ENCODE measurements around the gene NEU4. TPM values are rescaled to one million over a fixed set of nuclear protein-coding genes. Genes with fewer than 3 reads are reported as not detected.

NEU4 gene
- total and polyA plus RNA-seq, 8 donors, result 0.31 to 0.42 TPM; not detected in 6

GRCh38 chr2:241864168-241864849, 55.3 kb downstream of the NEU4 start:
- H3K27me3 ChIP-seq, result peaks cover 0 to 5% (median 0%) of the 10 kb centered on the region in 4 donors
- ATAC-seq (no peak), DNase-seq (no peak), FAIRE-seq (no peak)
- H3K9me3 ChIP-seq, result no peaks in the 10 kb centered on the region
- intact Hi-C loops (cut with DNase I), result no loop called here
- 86 to 89% methylated on average over 2 of the region's 2 CpGs for WGBS, 2 donors
- H3K36me3 ChIP-seq, result no peaks in the 10 kb centered on the region
- no peak for TF ChIP-seq CTCF (IDR thresholded peaks at IDR 0.05)
- no peak overlapping the region for H3K27ac ChIP-seq
- H3K4me1 ChIP-seq, result no peaks in the 10 kb centered on the region
- no peak overlapping the region for H3K4me3 ChIP-seq

- intact Hi-C loops (cut with DNase I), result no loop called here
- Histone ChIP-seq H3K27ac (no peak overlapping the region), H3K36me3 (no peaks in the 10 kb centered on the region), H3K4me1 (no peaks in the 10 kb centered on the region), H3K9me3 (no peaks in the 10 kb centered on the region), H3K4me3 (no peak overlapping the region), H3K27me3 (peaks cover 0 to 5% (median 0%) of the 10 kb centered on the region in 4 donors)
- no peak for FAIRE-seq
- no peak for ATAC-seq
- no peak for TF ChIP-seq CTCF (IDR thresholded peaks at IDR 0.05)
- 70 to 79% methylated on average over 5 of the region's 5 CpGs for WGBS, 2 donors
- no peak for DNase-seq
These were observed 55.8 kb downstream of the NEU4 start for GRCh38 chr2:241864850-241865213.

- DNase-seq (no peak), FAIRE-seq (no peak), ATAC-seq (no peak)
- TF ChIP-seq CTCF (IDR thresholded peaks at IDR 0.05), result no peak
- no peaks in the 10 kb centered on the region for H3K9me3 ChIP-seq
- H3K36me3 ChIP-seq, result no peaks in the 10 kb centered on the region
- intact Hi-C loops (cut with DNase I), result no loop called here
- no peak overlapping the region for H3K27ac ChIP-seq
- no peaks in the 10 kb centered on the region for H3K4me1 ChIP-seq
- WGBS, 2 donors, result 62 to 69% methylated on average over 3 of the region's 3 CpGs
- H3K27me3 ChIP-seq, result peaks cover 0 to 5% (median 0%) of the 10 kb centered on the region in 4 donors
- no peak overlapping the region for H3K4me3 ChIP-seq
These were observed 56.5 kb downstream of the NEU4 start for GRCh38 chr2:241865416-241865956.

GRCh38 chr2:241865957-241866789, 57.2 kb downstream of the NEU4 start:
- no peak for TF ChIP-seq CTCF (IDR thresholded peaks at IDR 0.05)
- no peak overlapping the region for H3K4me3 ChIP-seq
- no peaks in the 10 kb centered on the region for H3K36me3 ChIP-seq
- intact Hi-C loops (cut with DNase I), result no loop called here
- DNase-seq (peak in 2 of 6 donors; percentile 19 to 72), ATAC-seq (no peak), FAIRE-seq (no peak)
- no peak overlapping the region for H3K27ac ChIP-seq
- no peaks in the 10 kb centered on the region for H3K9me3 ChIP-seq
- WGBS, 2 donors, result 20 to 27% methylated on average over 27 to 31 of the region's 31 CpGs
- H3K4me1 ChIP-seq, result no peaks in the 10 kb centered on the region
- peaks cover 0 to 5% (median 0%) of the 10 kb centered on the region in 4 donors for H3K27me3 ChIP-seq

Other genes starting within 250 kb of the NEU4 start
- gene THAP4, start 172.0 kb upstream of the NEU4 start, total RNA-seq, result 10 to 100 TPM; 22.4 to 28.7 (median 25.8) TPM
- gene THAP4, start 172.0 kb upstream of the NEU4 start, polyA plus RNA-seq, result 10 to 100 TPM; 37.4 to 42.9 TPM
- gene ATG4B, start 171.5 kb upstream of the NEU4 start, total RNA-seq, result 10 to 100 TPM; 22.8 to 65.2 (median 30.4) TPM
- gene ATG4B, start 171.5 kb upstream of the NEU4 start, polyA plus RNA-seq, result 100 to 1,000 TPM in 1 of 2 donors, 10 to 100 TPM in 1; 64.6 to 107 TPM
- 1 to 10 TPM; 3.7 to 9.4 (median 7.0) TPM for gene DTYMK, start 122.4 kb upstream of the NEU4 start, total RNA-seq
- gene DTYMK, start 122.4 kb upstream of the NEU4 start, polyA plus RNA-seq, result 10 to 100 TPM in 1 of 2 donors, 1 to 10 TPM in 1; 9.8 to 11.0 TPM
- gene ING5, start 107.2 kb upstream of the NEU4 start, total RNA-seq, result 10 to 100 TPM; 14.1 to 28.1 (median 20.7) TPM
- 10 to 100 TPM; 42.8 to 63.9 TPM for gene ING5, start 107.2 kb upstream of the NEU4 start, polyA plus RNA-seq
- gene D2HGDH, start 74.6 kb upstream of the NEU4 start, total RNA-seq, result 10 to 100 TPM; 14.9 to 30.5 (median 20.6) TPM
- 100 to 1,000 TPM in 1 of 2 donors, 10 to 100 TPM in 1; 93.1 to 116 TPM for gene D2HGDH, start 74.6 kb upstream of the NEU4 start, polyA plus RNA-seq
- not detected for gene GAL3ST2, start 32.4 kb upstream of the NEU4 start, total RNA-seq
- gene GAL3ST2, start 32.4 kb upstream of the NEU4 start, polyA plus RNA-seq, result not detected
- under 1 TPM in 5 of 6 donors, not detected in 1; 0.14 to 0.63 (median 0.29) TPM for gene PDCD1, start 49.7 kb downstream of the NEU4 start, total RNA-seq
- under 1 TPM; 0.09 to 0.23 TPM for gene PDCD1, start 49.7 kb downstream of the NEU4 start, polyA plus RNA-seq
- not detected for gene RTP5, start 60.5 kb downstream of the NEU4 start, total RNA-seq
- gene RTP5, start 60.5 kb downstream of the NEU4 start, polyA plus RNA-seq, result under 1 TPM; 0.02 to 0.19 TPM

All from pancreas (tissue), 10 donors.